HL-60 (cell line): ENCODE data around the gene ARPC3.

Experiments used
- DNase-seq, 2 experiments: peaks; one replicate each; pipeline ENCODE4 v3.0.0-alpha.2; 2010 to 2020; ENCODE audit warnings: low read depth in 1 of 2, low spot score in 1 of 2
- H3K27ac ChIP-seq: fragments of 250-450 bp; sonication (Bioruptor Pico); replicated peaks from 2 replicates; pipeline ENCODE4 v1.5.1; 2020; ENCODE audit warnings: mild to moderate bottlenecking, moderate library complexity
- H3K27me3 ChIP-seq: fragments of 250-450 bp; sonication (Bioruptor Pico); 2 replicates; pipeline ENCODE4 v1.5.1; 2021; ENCODE audit warnings: mild to moderate bottlenecking, moderate library complexity; ENCODE audit not compliant: insufficient read depth, poor library complexity, severe bottlenecking
- H3K4me3 ChIP-seq: replicated peaks from 2 replicates; pipeline ENCODE4 v1.5.1; 2011; ENCODE audit warnings: mild to moderate bottlenecking, control low read depth, low read length; ENCODE audit not compliant: insufficient read depth
- CTCF ChIP-seq: IDR thresholded peaks from one replicate; pipeline ENCODE4 v1.5.1; 2011; ENCODE audit warnings: low read length, control low read depth, inconsistent platforms; ENCODE audit not compliant: insufficient read depth
- GABPA ChIP-seq: IDR thresholded peaks from 2 replicates; pipeline ENCODE4 v1.6.1; 2012; ENCODE audit warnings: low read depth
- POLR2AphosphoS5 ChIP-seq: IDR thresholded peaks from 2 replicates; pipeline ENCODE4 v1.6.1; 2012; ENCODE audit warnings: low read depth
- REST ChIP-seq: IDR thresholded peaks from 2 replicates; pipeline ENCODE4 v1.6.1; 2012; ENCODE audit warnings: low read depth; ENCODE audit not compliant: insufficient replicate concordance
- SPI1 ChIP-seq: IDR thresholded peaks from 2 replicates; pipeline ENCODE4 v1.6.1; 2012; ENCODE audit warnings: low read depth, mild to moderate bottlenecking, borderline replicate concordance
- long read RNA-seq: library from polyadenylated mRNA; unstranded; transcript quantifications from one replicate; pipeline ENCODE4 v2.0.0, GENCODE V29; 2020

Gene ARPC3
- long read RNA-seq, transcript ARPC3-201 (7 exons, 1,014 nt): major isoform, 222 of 275 reads
- long read RNA-seq, partial matches to known transcripts: 8 of 275 reads
- long read RNA-seq, other reads (novel, unspliced or antisense): 43 of 275 reads

- Histone ChIP-seq H3K4me3 (peak within 1 kb of the TSS; percentile 75), H3K27me3 (no peaks in the 10 kb centered on the region), H3K27ac (peak within 1 kb of the TSS; percentile 97)
- peak; percentile 90 for TF ChIP-seq GABPA
- TF ChIP-seq CTCF: peak; percentile 82
- TF ChIP-seq REST: no peak
- peak; percentile 89 for TF ChIP-seq POLR2AphosphoS5
- TF ChIP-seq SPI1: peak; percentile 97
- DNase-seq: peak; percentile 95 to 96
These were observed at the start of gene ARPC3 for GRCh38 chr12:110449799-110450497. Gene ARPC3, minus strand, starts transcription at chr12:110450337. Its CDS starts 77 bp downstream, at chr12:110450260.

GRCh38 chr12:110498984-110499706 is 49.0 kb upstream of the ARPC3 start:
- DNase-seq: peak; percentile 56 to 77
- peak overlapping the region; percentile 98 for H3K27ac ChIP-seq
- H3K27me3 ChIP-seq: no peaks in the 10 kb centered on the region
- no peak overlapping the region for H3K4me3 ChIP-seq
- no peak for TF ChIP-seq GABPA

GRCh38 chr12:110475426-110475825 is 25.3 kb upstream of the ARPC3 start:
- no peak for DNase-seq
- Histone ChIP-seq H3K27ac (no peak overlapping the region), H3K4me3 (no peak overlapping the region), H3K27me3 (no peaks in the 10 kb centered on the region)
- TF ChIP-seq REST (no peak), GABPA (no peak), POLR2AphosphoS5 (no peak), SPI1 (no peak), CTCF (no peak)

GRCh38 chr12:110468214-110469048 is 18.3 kb upstream of the ARPC3 start, which contains the start of the genes FAM216A and GPN3:
Gene FAM216A, plus strand, starts transcription at chr12:110468845. Its CDS starts 31 bp downstream, at chr12:110468876.
Gene GPN3, minus strand, starts transcription at chr12:110468257. Its CDS starts 54 bp downstream, at chr12:110468203.
- TF ChIP-seq REST (peak; percentile 10), CTCF (no peak), POLR2AphosphoS5 (peak; percentile 94)
- Histone ChIP-seq H3K27ac (peak within 1 kb of the TSS; percentile 99), H3K4me3 (peak within 1 kb of the TSS; percentile 95), H3K27me3 (no peaks in the 10 kb centered on the region)
- DNase-seq: peak; percentile 98
